ENCODE results near the gene EHF.

Gene EHF

GRCh38 chr11:34621876-34622275 is 983 bp downstream of the EHF start:
- in situ Hi-C loops (cut with HindIII; ENCODE audit: low sequenced_read_pairs) = no loop called here

GRCh38 chr11:34623463-34623862 is 2.6 kb downstream of the EHF start:
- in situ Hi-C loops (cut with HindIII; ENCODE audit: low sequenced_read_pairs) = no loop called here

GRCh38 chr11:34624069-34624468 is 3.2 kb downstream of the EHF start:
- in situ Hi-C loops (cut with HindIII; ENCODE audit: low sequenced_read_pairs) = no loop called here

- in situ Hi-C loops (cut with HindIII; ENCODE audit: low sequenced_read_pairs) = no loop called here
Measured at GRCh38 chr11:34625576-34625975, 4.7 kb downstream of the EHF start.

- in situ Hi-C loops (cut with HindIII; ENCODE audit: low sequenced_read_pairs) = no loop called here
Measured at GRCh38 chr11:34626393-34626792, 5.5 kb downstream of the EHF start.

- in situ Hi-C loops (cut with HindIII; ENCODE audit: low sequenced_read_pairs) = no loop called here
Measured at GRCh38 chr11:34627197-34627596, 6.3 kb downstream of the EHF start.

GRCh38 chr11:34629711-34630110 is 8.8 kb downstream of the EHF start:
- in situ Hi-C loops (cut with HindIII; ENCODE audit: low sequenced_read_pairs) = no loop called here

- in situ Hi-C loops (cut with HindIII; ENCODE audit: low sequenced_read_pairs) = no loop called here
Measured at GRCh38 chr11:34630544-34630943, 9.7 kb downstream of the EHF start.

- in situ Hi-C loops (cut with HindIII; ENCODE audit: low sequenced_read_pairs) = no loop called here
Measured at GRCh38 chr11:34631297-34631696, 10.4 kb downstream of the EHF start.

GRCh38 chr11:34631737-34632104 is 10.8 kb downstream of the EHF start:
- in situ Hi-C loops (cut with HindIII; ENCODE audit: low sequenced_read_pairs) = no loop called here

GRCh38 chr11:34632105-34632791 is 11.4 kb downstream of the EHF start:
- in situ Hi-C loops (cut with HindIII; ENCODE audit: low sequenced_read_pairs) = no loop called here

GRCh38 chr11:34633640-34633989 is 12.7 kb downstream of the EHF start:
- in situ Hi-C loops (cut with HindIII; ENCODE audit: low sequenced_read_pairs) = no loop called here

GRCh38 chr11:34633990-34634693 is 13.2 kb downstream of the EHF start:
- in situ Hi-C loops (cut with HindIII; ENCODE audit: low sequenced_read_pairs) = no loop called here

GRCh38 chr11:34634694-34635062 is 13.8 kb downstream of the EHF start:
- in situ Hi-C loops (cut with HindIII; ENCODE audit: low sequenced_read_pairs) = no loop called here

GRCh38 chr11:34636127-34636526 is 15.2 kb downstream of the EHF start:
- in situ Hi-C loops (cut with HindIII; ENCODE audit: low sequenced_read_pairs) = no loop called here

GRCh38 chr11:34637303-34637702 is 16.4 kb downstream of the EHF start:
- in situ Hi-C loops (cut with HindIII; ENCODE audit: low sequenced_read_pairs) = no loop called here

GRCh38 chr11:34638897-34639296 is 18.0 kb downstream of the EHF start:
- in situ Hi-C loops (cut with HindIII; ENCODE audit: low sequenced_read_pairs) = no loop called here

- in situ Hi-C loops (cut with HindIII; ENCODE audit: low sequenced_read_pairs) = no loop called here
Measured at GRCh38 chr11:34639545-34639944, 18.7 kb downstream of the EHF start.

GRCh38 chr11:34640050-34640923 is 19.4 kb downstream of the EHF start:
- in situ Hi-C loops (cut with HindIII; ENCODE audit: low sequenced_read_pairs) = no loop called here

GRCh38 chr11:34640924-34641275 is 20.0 kb downstream of the EHF start:
- in situ Hi-C loops (cut with HindIII; ENCODE audit: low sequenced_read_pairs) = no loop called here

- in situ Hi-C loops (cut with HindIII; ENCODE audit: low sequenced_read_pairs) = no loop called here
Measured at GRCh38 chr11:34641456-34641855, 20.6 kb downstream of the EHF start.

GRCh38 chr11:34642001-34642554 is 21.2 kb downstream of the EHF start:
- in situ Hi-C loops (cut with HindIII; ENCODE audit: low sequenced_read_pairs) = no loop called here

Data from DLD1 (cell line).